GM12878 (cell line): ENCODE data around the gene WRAP73. TPM values are rescaled to one million over a fixed set of nuclear protein-coding genes. Genes with fewer than 3 reads are reported as not detected.

Experiments used
- ATAC-seq: fragments of 200-7000 bp; cut with Tn5 transposase; 3 replicates; pipeline ENCODE4 v1.9.1; 2020; ENCODE audit warnings: mild to moderate bottlenecking, moderate library complexity
- BruUV-seq: library from RNA; stranded (reverse); fragments of 400-500 nt; replicated peaks from 2 replicates; lab custom pipeline; 2021; lab: Mats Ljungman, UMichigan
- CTCF ChIA-PET: fragments of 300-600 bp; sonication (Branson Sonifier 250); formaldehyde crosslinking; extraction: SDS; loops from one replicate; lab custom pipeline; 2021; ENCODE audit warnings: inconsistent platforms; lab: Yijun Ruan, JAX
- POLR2A ChIA-PET: fragments of 350-600 bp; formaldehyde crosslinking; extraction: SDS; loops from one replicate; lab custom pipeline; 2021; ENCODE audit warnings: inconsistent platforms; lab: Charles Lee
- RAD21 ChIA-PET: fragments of 300-600 bp; sonication (Branson Sonifier 250); formaldehyde crosslinking; loops from one replicate; lab custom pipeline; 2023; ENCODE audit warnings: antibody characterized with exemption; ENCODE audit not compliant: unreplicated experiment; lab: Charles Lee
- SMC1A ChIA-PET: fragments of 300-600 bp; sonication (Branson Sonifier 250); formaldehyde crosslinking; loops from one replicate; lab custom pipeline; 2023; ENCODE audit not compliant: unreplicated experiment, uncharacterized antibody; lab: Charles Lee
- DNase-seq: peaks from one replicate; pipeline ENCODE4 v3.0.0-alpha.2; 2011; ENCODE audit warnings: low read depth, low spot score
- FAIRE-seq: peaks from 3 replicates; lab custom pipeline; 2011; peaks lifted over from hg19 to GRCh38; lab: Jason Lieb, UNC
- H2AFZ ChIP-seq: 2 replicates; pipeline ENCODE4 v1.6.0; 2011; ENCODE audit warnings: low read depth, low read length, control low read depth; ENCODE audit not compliant: control insufficient read depth
- H3K27ac ChIP-seq: 2 replicates; pipeline ENCODE4 v1.5.1; 2011; ENCODE audit warnings: control low read depth; ENCODE audit not compliant: control insufficient read depth, insufficient read depth
- H3K27me3 ChIP-seq, 2 experiments: replicated peaks in 1 of 2; 2 replicates each; pipeline versions ENCODE4 v1.6.0 to v1.6.1; 2011; ENCODE audit warnings: low read length in 1 of 2; ENCODE audit not compliant: control insufficient read depth in 2 of 2, insufficient read depth in 2 of 2
- H3K36me3 ChIP-seq, 2 experiments: 2 replicates each; pipeline ENCODE4 v1.5.1; 2011; ENCODE audit warnings: low read length in 1 of 2; ENCODE audit not compliant: control insufficient read depth in 2 of 2, insufficient read depth in 2 of 2
- H3K4me1 ChIP-seq: 2 replicates; pipeline ENCODE4 v1.6.1; 2011; ENCODE audit warnings: mild to moderate bottlenecking, low read length, moderate library complexity, mixed read lengths; ENCODE audit not compliant: control insufficient read depth, insufficient read depth
- H3K4me2 ChIP-seq: 2 replicates; pipeline ENCODE4 v1.6.0; 2011; ENCODE audit warnings: control low read depth; ENCODE audit not compliant: control insufficient read depth, insufficient read depth
- H3K4me3 ChIP-seq: fragments of 200-600 bp; sonication (generic); 2 replicates; pipeline ENCODE4 v1.5.1; 2016
- H3K79me2 ChIP-seq: 2 replicates; pipeline ENCODE4 v1.6.0; 2011; ENCODE audit warnings: low read length; ENCODE audit not compliant: control insufficient read depth, insufficient read depth
- H3K9ac ChIP-seq: 2 replicates; pipeline ENCODE4 v1.8.0; 2011; ENCODE audit warnings: low read length, control low read depth, mixed read lengths; ENCODE audit not compliant: control insufficient read depth, insufficient read depth
- H3K9me3 ChIP-seq: replicated peaks from 3 replicates; pipeline ENCODE4 v1.5.1; 2011; ENCODE audit warnings: mild to moderate bottlenecking, low read length; ENCODE audit not compliant: control insufficient read depth, insufficient read depth
- H4K20me1 ChIP-seq: 2 replicates; pipeline ENCODE4 v1.6.0; 2011; ENCODE audit not compliant: control insufficient read depth, insufficient read depth
- ASH2L ChIP-seq: fragments of 300-600, 200-600 bp; sonication (generic); IDR thresholded peaks from 2 replicates; pipeline ENCODE4 v1.6.1; 2017; ENCODE audit warnings: low read depth, mild to moderate bottlenecking, borderline replicate concordance
- CHD1 ChIP-seq: IDR thresholded peaks from 2 replicates; pipeline ENCODE4 v1.6.1; 2012; ENCODE audit warnings: low read depth, low read length, improper control_type of control experiment
- CHD2 ChIP-seq: IDR thresholded peaks from 2 replicates; pipeline ENCODE4 v1.6.1; 2011; ENCODE audit warnings: low read depth, low read length, improper control_type of control experiment, borderline replicate concordance
- DPF2 ChIP-seq: fragments of 450-650 bp; IDR thresholded peaks from 2 replicates; pipeline ENCODE4 v1.6.1; 2017; ENCODE audit warnings: mild to moderate bottlenecking
- E4F1 ChIP-seq: fragments of 450-650 bp; IDR thresholded peaks from 2 replicates; pipeline ENCODE4 v1.6.1; 2018; ENCODE audit warnings: borderline replicate concordance, mild to moderate bottlenecking; ENCODE audit not compliant: partially characterized antibody
- EED ChIP-seq: sonication (generic); IDR thresholded peaks from 2 replicates; pipeline ENCODE4 v1.6.1; 2016; ENCODE audit warnings: antibody characterized with exemption, low read depth
- EGR1 ChIP-seq, 2 experiments: IDR thresholded peaks; 1 replicate in 1 of 2; 2 replicates in 1 of 2; pipeline ENCODE4 v1.6.1; 2011 to 2012; ENCODE audit warnings: low read depth in 2 of 2, low read length in 2 of 2, borderline replicate concordance in 1 of 2, mild to moderate bottlenecking in 1 of 2, moderate library complexity in 1 of 2
- IKZF1 ChIP-seq: fragments of 450-650 bp; conservative IDR thresholded peaks from 2 replicates; pipeline ENCODE4 v1.6.1; 2017; ENCODE audit warnings: antibody characterized with exemption, mild to moderate bottlenecking
- IRF4 ChIP-seq: IDR thresholded peaks from 2 replicates; pipeline ENCODE4 v1.6.1; 2011; ENCODE audit warnings: low read depth, low read length
- NR2C1 ChIP-seq: fragments of 450-650 bp; IDR thresholded peaks from 2 replicates; pipeline ENCODE4 v1.6.1; 2017; ENCODE audit warnings: antibody characterized with exemption, mild to moderate bottlenecking, moderate library complexity
- RELB ChIP-seq: fragments of 450-650 bp; IDR thresholded peaks from 2 replicates; pipeline ENCODE4 v1.6.1; 2017; ENCODE audit warnings: low read depth, mild to moderate bottlenecking, moderate library complexity
- ZBTB40 ChIP-seq: fragments of 450-650 bp; IDR thresholded peaks from 2 replicates; pipeline ENCODE4 v1.6.1; 2016; ENCODE audit warnings: mild to moderate bottlenecking, moderate library complexity, borderline replicate concordance
- ZNF622 ChIP-seq: fragments of 450-650 bp; IDR thresholded peaks from 2 replicates; pipeline ENCODE4 v1.6.1; 2017; ENCODE audit warnings: mild to moderate bottlenecking, inconsistent platforms
- ZZZ3 ChIP-seq: IDR thresholded peaks from 2 replicates; pipeline ENCODE4 v1.6.1; 2011; ENCODE audit warnings: low read depth; ENCODE audit not compliant: control insufficient read depth, insufficient read length
- WGBS: methylation state at CpG from one replicate; pipeline ENCODE4 v1.1.6; 2016; ENCODE audit warnings: low lambda C conversion rate; ENCODE audit not compliant: insufficient replicate concordance, insufficient coverage; ENCODE audit errors: missing lambda C conversion rate; 5-methylcytosine and 5-hydroxymethylcytosine counted together
- in situ Hi-C: fragments of 300-500 bp; cut with MboI; formaldehyde crosslinking; loops from 9 replicates; pipeline ENCODE4 v1.14.3; 2018; ENCODE audit warnings: mixed read lengths
- intact Hi-C: fragments of 100-400 bp; cut with micrococcal nuclease; formaldehyde crosslinking; loops from one replicate; pipeline ENCODE4 v1.14.2; 2022; ENCODE audit not compliant: unreplicated experiment
- polyA plus RNA-seq, 11 experiments: library from polyadenylated mRNA; depleted of rRNA in 4 of 11; unstranded in 6 of 11; stranded (reverse) in 5 of 11; fragments of >200 nt; fragmentation: Nextera tagmentation in 4 of 11; fragmentation: Illumina TruSeq in 1 of 11; extraction: Ambion mirVana in 4 of 11; extraction: Trizol in 1 of 11; gene quantifications; 1 replicate in 1 of 11; 2 replicates in 10 of 11; pipeline versions ENCODE4 v1.2.1 to v1.2.3, GENCODE V29; 2011 to 2016; ENCODE audit warnings: inconsistent platforms in 2 of 11, missing spikeins in 2 of 11, low read depth in 1 of 11
- total RNA-seq, 4 experiments: library from RNA; depleted of rRNA in 3 of 4; stranded (reverse); fragments of >200 nt in 3 of 4; fragmentation: Illumina TruSeq in 1 of 4; extraction: Trizol in 1 of 4; gene quantifications; 2 replicates each; pipeline versions ENCODE4 v1.2.1 to v1.2.3, GENCODE V29; 2013 to 2021

Gene WRAP73
- total and polyA plus RNA-seq, 10 of the 15 experiments (the other 5 are each of a cell fraction or from before 2014, with no cell fraction given), result 3.2 to 65.8 (median 48.0) TPM

GRCh38 chr1:3652548-3653285 lies 2.8 kb upstream of the WRAP73 start:
- Histone ChIP-seq H3K36me3 (peaks cover 0 to 2% of the 10 kb centered on the region in 2 experiments; a peak in 2 of 4 replicates), H3K4me2 (peak overlapping the region; percentile 75), H3K9ac (peak overlapping the region; percentile 82), H3K4me3 (peak overlapping the region; percentile 82), H3K4me1 (peaks cover 34% of the 10 kb centered on the region), H3K27me3 (no peaks in the 10 kb centered on the region), H2AFZ (peak overlapping the region; percentile 44), H4K20me1 (no peaks in the 10 kb centered on the region), H3K27ac (peak overlapping the region; percentile 66), H3K9me3 (no peaks in the 10 kb centered on the region), H3K79me2 (peaks cover 77% of the 10 kb centered on the region)
- intact Hi-C loops, result no loop called here
- ChIA-PET RAD21 (interaction anchor here (3.5 to 6.3 kb wide), 3 partner anchors 13 to 24 kb away, joined by 17 to 117 read pairs (median 78); no protein-coding TSS in a partner anchor), SMC1A (interaction anchor here (5.8 to 7.7 kb wide), 3 partner anchors 14 to 24 kb away, joined by 53 to 117 read pairs (median 65); no protein-coding TSS in a partner anchor), CTCF (interaction anchor here (0.6 to 7.7 kb wide), 6 partner anchors 12 to 71 kb away, joined by 3 to 91 read pairs (median 6); no protein-coding TSS in a partner anchor), POLR2A (interaction anchor here (0.6 to 11.3 kb wide), 6 partner anchors 14 to 1075 kb away, joined by 3 to 184 read pairs (median 16); no protein-coding TSS in a partner anchor)
- DNase-seq (no peak), FAIRE-seq (no peak), ATAC-seq (peak; percentile 6)
- no TSS peak for BruUV-seq
- 3% methylated on average over 40 of the region's 68 CpGs for WGBS
- in situ Hi-C loops, result no loop called here
- TF ChIP-seq ASH2L (no peak), NR2C1 (no peak), CHD1 (0 out of 2 replicates have a peak, but pooled peaks have one; percentile 40), DPF2 (0 out of 2 replicates have a peak, but pooled peaks have one; percentile 11), ZBTB40 (no peak), ZNF622 (no peak), ZZZ3 (no peak), CHD2 (peak; percentile 60; the same call in 1 of the 2 replicates), EED (peak; percentile 37; the same call in 1 of the 2 replicates), E4F1 (no peak), IKZF1 (peak; percentile 7; the same call in 1 of the 2 replicates), IRF4 (no peak), RELB (no peak), EGR1 (IDR thresholded peaks at IDR 0.05; ENCODE audit: borderline replicate concordance in 1 of 2, low read depth in 2 of 2, low read length in 2 of 2) (0 out of 3 replicates have a peak, but pooled peaks of 1 of the 2 experiments have one; percentile 3)
